ENCODE results near the gene PLA2R1. TPM values are rescaled to one million over a fixed set of nuclear protein-coding genes. Genes with fewer than 3 reads are reported as not detected.

The PLA2R1 gene
- total RNA-seq, 1 experiment from 2014 or later, result 1.1 TPM

DNA sequence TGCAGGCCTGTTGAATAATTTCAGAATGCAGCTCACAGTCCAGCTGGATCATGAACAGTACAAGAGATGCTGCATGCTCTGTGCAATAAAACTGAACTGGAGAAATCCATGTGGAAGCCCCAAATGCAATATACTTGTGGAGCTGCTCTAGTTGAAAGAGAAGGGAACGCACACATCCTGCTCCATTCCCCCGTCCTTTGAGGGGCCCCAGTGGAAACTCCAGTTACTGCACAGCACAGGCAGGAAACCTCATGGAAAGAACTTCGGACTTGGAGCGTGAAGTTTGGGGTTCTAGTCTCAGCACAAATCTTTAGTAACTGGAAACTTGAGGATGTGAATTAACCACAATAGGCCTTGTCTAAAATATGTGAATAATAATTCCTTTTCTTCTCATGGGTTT lies 73.2 kb downstream of the PLA2R1 start:
- ChIA-PET CTCF (interaction anchor here (0.6 to 1.4 kb wide), 3 partner anchors 21 to 487 kb away, joined by 3 read pairs; no protein-coding TSS in a partner anchor), POLR2A (interaction anchor here (0.6 to 0.8 kb wide), 2 partner anchors 277 to 391 kb away, joined by 3 to 4 read pairs; no protein-coding TSS in a partner anchor)
- no peak overlapping the region for H3K27ac Mint-ChIP-seq
- no peaks in the 10 kb centered on the region for H3K36me3 Mint-ChIP-seq
- DNase-seq (ENCODE audit: low spot score), result peak; percentile 12
- H3K9me3 Mint-ChIP-seq, result no peaks in the 10 kb centered on the region
- no peak overlapping the region for H3K4me3 Mint-ChIP-seq
- no peak for TF ChIP-seq TEAD1 (CRISPR knock-in tag; IDR thresholded peaks at IDR 0.05)
- TF ChIP-seq GTF2I (CRISPR knock-in tag; conservative IDR thresholded peaks at IDR 0.05), result no peak
- TF ChIP-seq, protein P1, sequence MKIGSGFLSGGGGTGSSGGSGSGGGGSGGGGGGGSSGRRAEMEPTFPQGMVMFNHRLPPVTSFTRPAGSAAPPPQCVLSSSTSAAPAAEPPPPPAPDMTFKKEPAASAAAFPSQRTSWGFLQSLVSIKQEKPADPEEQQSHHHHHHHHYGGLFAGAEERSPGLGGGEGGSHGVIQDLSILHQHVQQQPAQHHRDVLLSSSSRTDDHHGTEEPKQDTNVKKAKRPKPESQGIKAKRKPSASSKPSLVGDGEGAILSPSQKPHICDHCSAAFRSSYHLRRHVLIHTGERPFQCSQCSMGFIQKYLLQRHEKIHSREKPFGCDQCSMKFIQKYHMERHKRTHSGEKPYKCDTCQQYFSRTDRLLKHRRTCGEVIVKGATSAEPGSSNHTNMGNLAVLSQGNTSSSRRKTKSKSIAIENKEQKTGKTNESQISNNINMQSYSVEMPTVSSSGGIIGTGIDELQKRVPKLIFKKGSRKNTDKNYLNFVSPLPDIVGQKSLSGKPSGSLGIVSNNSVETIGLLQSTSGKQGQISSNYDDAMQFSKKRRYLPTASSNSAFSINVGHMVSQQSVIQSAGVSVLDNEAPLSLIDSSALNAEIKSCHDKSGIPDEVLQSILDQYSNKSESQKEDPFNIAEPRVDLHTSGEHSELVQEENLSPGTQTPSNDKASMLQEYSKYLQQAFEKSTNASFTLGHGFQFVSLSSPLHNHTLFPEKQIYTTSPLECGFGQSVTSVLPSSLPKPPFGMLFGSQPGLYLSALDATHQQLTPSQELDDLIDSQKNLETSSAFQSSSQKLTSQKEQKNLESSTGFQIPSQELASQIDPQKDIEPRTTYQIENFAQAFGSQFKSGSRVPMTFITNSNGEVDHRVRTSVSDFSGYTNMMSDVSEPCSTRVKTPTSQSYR (CRISPR knock-in tag; IDR thresholded peaks at IDR 0.05), result no peak
- no peak for TF ChIP-seq ZNF416 (CRISPR knock-in tag; IDR thresholded peaks at IDR 0.05)
- no peak for TF ChIP-seq NR1H2 (CRISPR knock-in tag; IDR thresholded peaks at IDR 0.05)
- TF ChIP-seq ATF2 (CRISPR knock-in tag; IDR thresholded peaks at IDR 0.05; ENCODE audit: borderline replicate concordance, low read depth), result no peak
- TF ChIP-seq NFATC4 (CRISPR knock-in tag; IDR thresholded peaks at IDR 0.05), result no peak
- no peaks in the 10 kb centered on the region for H3K27me3 Mint-ChIP-seq (ENCODE audit: low read depth)
- ATAC-seq, result peak; percentile 92
- H3K4me1 Mint-ChIP-seq, result peaks cover 3% of the 10 kb centered on the region

DNA sequence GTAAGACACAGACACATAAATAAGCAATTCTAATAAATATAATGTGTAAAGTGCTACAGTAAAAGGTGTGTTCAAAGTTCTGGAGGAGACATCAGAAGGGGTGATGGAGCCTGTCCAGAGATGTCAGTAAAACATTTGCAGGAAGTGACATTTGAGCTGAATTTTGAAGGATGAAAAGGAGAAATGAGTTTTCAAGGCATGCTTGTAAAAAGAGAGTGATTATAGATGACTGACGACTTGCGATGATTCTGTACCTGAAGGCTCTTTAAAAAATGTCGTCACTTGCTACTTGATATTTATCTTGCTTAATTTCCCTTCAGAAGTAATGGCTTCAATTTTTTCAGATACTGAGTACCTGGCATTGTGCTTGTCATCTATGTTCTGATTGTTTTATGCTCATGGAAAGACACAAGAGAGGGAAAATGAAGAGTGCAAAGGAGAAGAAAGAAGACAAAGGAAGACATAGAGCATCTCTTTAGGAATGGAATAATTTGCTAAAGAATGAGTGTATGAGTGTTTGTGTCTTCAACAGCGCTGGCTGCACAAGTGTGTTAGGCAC lies 73.9 kb downstream of the PLA2R1 start:
- TF ChIP-seq ZNF317 (CRISPR knock-in tag; IDR thresholded peaks at IDR 0.05; ENCODE audit: borderline replicate concordance, low read depth), result no peak
- no peak for TF ChIP-seq ATF3 (CRISPR knock-in tag; conservative IDR thresholded peaks at IDR 0.05)
- ChIA-PET CTCF (interaction anchor here (1.0 to 1.4 kb wide), 2 partner anchors 21 to 67 kb away, joined by 3 read pairs; no protein-coding TSS in a partner anchor), POLR2A (interaction anchor here (0.8 kb wide), 1 partner anchor 276 kb away, joined by 3 read pairs; no protein-coding TSS in a partner anchor)
- H3K36me3 Mint-ChIP-seq, result no peaks in the 10 kb centered on the region
- no peaks in the 10 kb centered on the region for H3K27me3 Mint-ChIP-seq (ENCODE audit: low read depth)
- no peak overlapping the region for H3K27ac Mint-ChIP-seq
- H3K4me1 Mint-ChIP-seq, result no peaks in the 10 kb centered on the region
- ATAC-seq (no peak), DNase-seq (ENCODE audit: low spot score) (no peak)
- H3K9me3 Mint-ChIP-seq, result no peaks in the 10 kb centered on the region
- H3K4me3 Mint-ChIP-seq, result no peak overlapping the region

GRCh38 chr2:159987181-159987580 lies 75.2 kb downstream of the PLA2R1 start:
- CTCF ChIA-PET, result no interaction called here
- no peak for DNase-seq (ENCODE audit: low spot score)
- no peaks in the 10 kb centered on the region for H3K9me3 Mint-ChIP-seq
- H3K27ac Mint-ChIP-seq, result no peak overlapping the region
- H3K4me1 Mint-ChIP-seq, result peaks cover 10% of the 10 kb centered on the region
- TF ChIP-seq, protein P2, sequence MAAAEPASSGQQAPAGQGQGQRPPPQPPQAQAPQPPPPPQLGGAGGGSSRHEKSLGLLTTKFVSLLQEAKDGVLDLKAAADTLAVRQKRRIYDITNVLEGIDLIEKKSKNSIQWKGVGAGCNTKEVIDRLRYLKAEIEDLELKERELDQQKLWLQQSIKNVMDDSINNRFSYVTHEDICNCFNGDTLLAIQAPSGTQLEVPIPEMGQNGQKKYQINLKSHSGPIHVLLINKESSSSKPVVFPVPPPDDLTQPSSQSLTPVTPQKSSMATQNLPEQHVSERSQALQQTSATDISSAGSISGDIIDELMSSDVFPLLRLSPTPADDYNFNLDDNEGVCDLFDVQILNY (CRISPR knock-in tag; IDR thresholded peaks at IDR 0.05), result no peak
- TF ChIP-seq OVOL2 (CRISPR knock-in tag; IDR thresholded peaks at IDR 0.05; ENCODE audit: borderline replicate concordance), result no peak
- no peak for ATAC-seq
- H3K36me3 Mint-ChIP-seq, result no peaks in the 10 kb centered on the region
- H3K4me3 Mint-ChIP-seq, result no peak overlapping the region
- no peaks in the 10 kb centered on the region for H3K27me3 Mint-ChIP-seq (ENCODE audit: low read depth)
- POLR2A ChIA-PET, result no interaction called here

DNA sequence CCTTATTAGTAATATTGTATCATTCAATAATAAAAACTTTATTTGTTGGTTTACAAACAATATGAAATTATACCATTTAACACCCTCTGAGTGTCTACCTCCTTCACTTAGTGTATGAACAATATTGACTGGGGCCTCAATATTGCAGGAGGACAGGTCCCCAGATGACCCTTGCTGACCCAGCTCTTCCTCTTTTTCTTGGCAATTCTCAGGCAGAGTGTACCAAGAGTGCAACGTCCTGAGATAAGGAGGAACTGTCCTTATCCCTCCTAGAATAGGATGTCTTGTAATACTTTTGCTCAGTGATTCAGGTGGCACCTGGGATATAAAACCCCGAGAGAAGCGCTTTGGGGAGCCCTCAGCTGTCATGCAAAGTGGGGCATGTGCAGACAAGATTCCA lies 76.8 kb downstream of the PLA2R1 start:
- no peak for ATAC-seq
- DNase-seq (ENCODE audit: low spot score), result no peak
- Mint-ChIP-seq H3K9me3 (no peaks in the 10 kb centered on the region), H3K4me3 (no peak overlapping the region), H3K36me3 (no peaks in the 10 kb centered on the region), H3K27ac (no peak overlapping the region), H3K4me1 (peaks cover 15% of the 10 kb centered on the region), H3K27me3 (ENCODE audit: low read depth) (no peaks in the 10 kb centered on the region)
- POLR2A ChIA-PET, result no interaction called here
- no peak for TF ChIP-seq NFE2L1 (CRISPR knock-in tag; IDR thresholded peaks at IDR 0.05)
- CTCF ChIA-PET, result no interaction called here

All from WTC11 (cell line).